NCI-H2107 treated with DMSO at 0.1 percent for 48 hours (cell line): ENCODE data around the gene MYRF.
A peak's percentile ranks its signal among the peaks of the same experiment; 100 is the strongest.

Experiments
- DNase-seq: peaks from one replicate; lab custom pipeline; 2025; ENCODE audit not compliant: unreplicated experiment; lab: John Stamatoyannopoulos, UW

The MYRF gene

GRCh38 chr11:61752117-61752924 lies at the start of gene MYRF:
MYRF (plus strand) TSS chr11:61752636; CDS start chr11:61752745, 109 bp downstream.
- DNase-seq = no peak

GRCh38 chr11:61702701-61703312 lies 49.6 kb upstream of the MYRF start:
- no peak for DNase-seq

DNA sequence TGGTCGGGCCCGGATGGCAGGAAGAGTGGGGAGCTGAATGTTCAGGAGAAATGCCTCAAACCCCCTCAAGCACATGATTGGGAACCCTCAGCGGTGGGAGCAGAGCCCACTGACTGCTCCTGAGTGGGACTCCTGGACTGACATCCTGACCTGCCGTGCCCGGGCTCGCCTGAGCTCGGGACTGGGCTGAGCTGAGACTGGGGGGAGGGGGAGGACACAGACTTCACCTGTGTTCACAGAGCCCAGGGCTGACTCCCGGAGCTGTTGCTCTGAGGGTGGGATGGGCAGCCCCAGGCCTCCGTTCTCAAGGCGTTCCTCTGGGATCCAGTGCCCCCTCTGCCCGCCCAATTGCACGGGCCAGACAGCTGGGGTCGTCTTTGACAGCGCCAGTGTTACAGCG lies 47.6 kb upstream of the MYRF start:
- DNase-seq = no peak

DNA sequence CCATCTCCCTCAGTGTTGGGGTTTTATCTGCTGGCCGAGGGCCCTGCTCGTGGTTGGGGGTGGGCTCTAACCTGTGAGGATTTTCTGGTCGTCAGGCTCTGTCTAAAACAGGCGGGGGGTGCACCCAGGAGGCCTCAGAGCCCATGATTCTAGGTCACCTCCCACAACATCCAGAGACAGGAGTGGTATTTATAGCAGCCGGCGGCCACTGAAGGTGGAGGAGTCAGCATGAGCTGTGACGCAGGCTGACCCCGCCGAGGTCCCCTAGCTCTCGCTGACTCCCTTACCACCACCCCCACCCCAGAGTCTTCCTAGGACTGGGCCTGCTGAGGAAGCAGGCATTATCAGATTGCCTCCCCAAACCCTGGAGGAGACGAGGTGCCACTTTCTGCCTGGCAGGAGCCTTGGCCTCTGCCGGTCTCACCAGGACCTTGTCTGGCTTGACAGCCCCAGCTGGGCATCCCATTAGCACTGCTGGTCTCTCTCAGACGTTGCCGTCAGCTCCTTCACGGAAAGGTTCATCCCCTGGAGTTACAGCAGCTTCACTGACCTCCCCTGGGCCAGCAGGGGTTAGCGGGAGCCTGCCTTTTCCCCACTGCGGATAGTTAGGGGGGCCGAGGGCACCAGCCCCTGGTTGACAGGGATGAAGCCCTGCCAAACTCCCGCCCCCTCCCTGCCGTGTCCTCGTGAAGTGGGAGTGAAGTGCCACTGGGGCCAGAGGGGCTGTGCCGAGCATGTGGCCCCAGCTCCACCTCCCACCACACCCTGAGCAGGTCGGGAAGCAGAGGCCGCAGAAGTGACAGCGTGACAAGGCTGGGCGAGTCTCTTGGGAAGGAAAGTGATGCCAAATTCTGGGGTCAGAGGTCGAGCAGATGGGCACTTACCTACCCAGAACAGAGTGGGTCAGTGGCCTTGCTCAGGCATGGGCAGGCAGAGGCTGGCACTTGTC lies 45.7 kb upstream of the MYRF start:
- no peak for DNase-seq

DNA sequence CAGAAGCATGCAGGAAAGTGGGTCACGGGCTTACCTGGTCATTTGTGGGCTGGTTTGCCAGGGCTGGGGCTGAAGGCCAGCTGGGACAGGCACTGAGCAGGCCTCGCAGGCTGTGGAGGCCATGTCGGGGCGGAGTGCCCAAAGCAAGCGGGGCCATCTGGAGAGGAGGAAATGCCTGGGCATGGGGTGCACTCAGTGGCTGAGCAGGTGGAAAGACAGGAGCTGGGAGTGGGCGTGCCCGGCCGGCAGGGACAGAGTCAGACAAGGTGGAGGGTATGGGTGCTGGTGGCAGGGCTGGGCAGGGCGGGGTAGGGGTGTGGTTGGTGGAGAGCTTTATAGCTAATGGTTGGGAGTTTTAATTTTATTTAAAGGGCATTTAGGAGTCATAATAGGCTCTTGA lies 44.9 kb upstream of the MYRF start:
- DNase-seq = no peak

GRCh38 chr11:61709110-61709509 lies 43.3 kb upstream of the MYRF start:
- DNase-seq = no peak

GRCh38 chr11:61709572-61709971 lies 42.9 kb upstream of the MYRF start:
- DNase-seq = peak; percentile 96

GRCh38 chr11:61710019-61710418 lies 42.4 kb upstream of the MYRF start:
- DNase-seq = no peak

GRCh38 chr11:61711037-61711436 lies 41.4 kb upstream of the MYRF start:
- no peak for DNase-seq

DNA sequence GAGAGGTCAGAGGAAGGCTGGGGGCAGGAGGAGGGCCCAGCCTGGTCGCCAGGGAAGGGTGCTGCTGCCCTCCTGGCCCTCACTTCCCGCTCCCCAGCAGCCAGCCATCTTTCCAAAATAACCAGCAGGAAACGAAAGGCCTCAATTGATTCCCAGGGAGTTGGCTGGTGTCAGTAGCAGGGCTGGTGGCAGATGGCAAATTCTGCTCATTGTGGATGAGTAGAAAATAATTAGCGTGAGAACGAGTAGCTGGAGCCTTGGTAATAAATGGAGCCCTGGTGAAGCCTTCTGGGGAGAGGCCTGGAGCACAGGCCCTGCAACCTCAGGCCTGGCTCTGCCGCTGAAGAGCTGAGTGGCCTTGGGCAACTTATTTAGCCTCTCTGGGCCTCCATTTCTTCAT lies 40.9 kb upstream of the MYRF start:
- DNase-seq = peak; percentile 50

GRCh38 chr11:61712314-61712713 lies 40.1 kb upstream of the MYRF start:
- DNase-seq = no peak

- no peak for DNase-seq
Measured at GRCh38 chr11:61712846-61713245, 39.6 kb upstream of the MYRF start.

- no peak for DNase-seq
Measured at GRCh38 chr11:61713464-61713863, 39.0 kb upstream of the MYRF start.

DNA sequence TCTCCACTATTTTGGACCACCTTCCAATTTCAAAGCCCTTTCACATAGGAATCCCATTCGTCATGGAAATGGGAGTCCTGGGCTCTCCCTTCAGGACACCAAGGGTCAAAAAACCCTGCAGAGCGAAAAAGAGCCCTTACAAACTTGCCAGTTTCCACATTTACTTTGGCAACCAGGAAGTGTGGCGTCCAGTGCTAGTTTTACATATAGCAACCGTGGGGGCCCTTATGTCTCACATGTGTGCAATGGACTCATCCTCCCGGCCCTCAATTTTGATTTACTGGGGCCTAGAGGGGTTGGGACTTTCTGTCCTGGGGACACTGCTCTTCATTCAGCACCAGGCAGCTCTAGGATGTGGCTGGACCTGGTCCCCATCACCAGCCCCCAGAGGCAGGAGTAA lies 38.5 kb upstream of the MYRF start:
- no peak for DNase-seq

DNA sequence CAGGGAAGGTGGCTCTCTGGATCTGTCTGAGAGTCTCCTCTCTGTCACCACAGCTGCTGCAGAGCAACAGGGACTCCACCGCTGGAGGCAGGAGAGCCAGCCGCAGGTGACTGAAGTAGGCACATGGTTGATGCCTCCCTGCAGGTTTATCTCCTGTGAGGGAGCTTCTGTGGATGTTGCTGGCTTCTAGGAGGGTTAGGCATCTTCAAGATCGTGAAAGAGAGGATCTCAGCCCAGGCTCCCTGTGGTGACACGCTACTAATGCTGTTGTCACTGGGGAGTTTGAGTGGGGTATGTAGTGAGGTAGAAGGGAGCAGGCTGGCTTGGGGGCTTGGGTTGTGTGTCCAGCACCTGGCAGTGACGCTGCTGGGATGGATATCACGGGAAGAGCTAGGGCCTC lies 38.1 kb upstream of the MYRF start:
- DNase-seq = no peak

- DNase-seq = no peak
Measured at GRCh38 chr11:61714916-61715315, 37.5 kb upstream of the MYRF start.

- DNase-seq = no peak
Measured at GRCh38 chr11:61715867-61716266, 36.6 kb upstream of the MYRF start.

- no peak for DNase-seq
Measured at GRCh38 chr11:61716478-61717285, 35.8 kb upstream of the MYRF start.

DNA sequence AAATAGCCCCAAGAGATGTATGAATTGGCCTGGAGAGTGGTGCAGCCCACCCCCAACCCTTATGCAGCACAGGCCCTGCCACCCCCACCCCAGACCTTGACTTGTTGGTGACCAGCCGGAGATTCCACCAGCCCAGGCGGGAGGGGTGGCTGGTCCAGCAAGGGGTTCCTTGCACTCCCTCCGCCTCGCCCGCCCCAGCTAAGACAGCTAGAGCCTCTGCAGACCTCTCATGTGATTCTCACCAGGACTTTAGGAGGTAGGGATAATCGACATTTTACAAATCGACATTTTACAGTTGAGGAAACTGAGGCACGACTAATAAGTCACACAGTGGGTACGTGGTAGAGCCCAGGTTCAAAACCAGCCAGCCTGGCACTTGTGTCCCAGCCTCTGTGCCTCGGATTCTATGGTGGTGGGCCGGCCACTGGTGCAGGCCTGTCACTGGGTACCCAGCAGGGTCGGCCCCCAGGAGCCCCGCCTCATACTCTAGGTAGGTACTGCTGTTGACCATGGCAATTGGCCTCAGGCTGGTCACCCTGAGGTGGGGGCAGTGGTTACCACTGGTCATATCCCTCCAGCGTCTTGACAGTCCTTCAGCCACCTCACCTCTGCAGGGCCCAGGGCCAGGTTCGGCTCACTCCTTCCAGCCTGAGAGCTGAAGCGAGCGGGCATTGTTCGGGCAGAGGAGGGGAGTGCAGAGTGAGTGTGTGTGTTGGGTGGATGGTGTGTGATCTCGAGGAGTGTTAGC lies 35.0 kb upstream of the MYRF start:
- DNase-seq = no peak

DNA sequence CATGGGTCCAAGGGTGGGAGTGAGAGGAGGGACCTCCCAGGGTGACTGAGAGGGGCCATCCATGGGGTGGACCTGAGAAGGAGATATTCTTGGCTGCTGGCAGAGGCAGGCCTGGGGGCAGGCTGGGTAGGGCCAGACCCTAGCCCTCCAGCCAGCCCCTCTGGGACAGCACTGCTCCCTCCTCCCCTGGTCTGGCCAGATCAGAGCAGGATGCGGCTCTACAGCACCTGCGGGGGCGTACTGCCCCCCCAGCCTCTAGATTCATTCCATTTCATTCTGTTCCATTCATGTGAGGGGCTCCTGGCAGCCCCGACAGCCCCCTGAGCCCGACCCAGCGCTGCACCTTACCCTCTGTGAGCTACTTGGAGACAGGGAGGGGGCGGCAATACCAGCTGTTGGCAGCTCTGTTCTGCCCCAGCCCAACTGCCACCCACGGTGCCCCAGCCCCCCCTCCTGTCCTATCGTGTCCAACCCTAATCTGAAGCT lies 34.3 kb upstream of the MYRF start:
- DNase-seq = no peak
